Measurements from ENCODE around the gene AFF3. TPM values are rescaled to one million over a fixed set of nuclear protein-coding genes. Genes with fewer than 3 reads are reported as not detected.

The AFF3 gene
- total and polyA plus RNA-seq, 10 donors = 6.0 to 92.2 (median 64.0) TPM

DNA sequence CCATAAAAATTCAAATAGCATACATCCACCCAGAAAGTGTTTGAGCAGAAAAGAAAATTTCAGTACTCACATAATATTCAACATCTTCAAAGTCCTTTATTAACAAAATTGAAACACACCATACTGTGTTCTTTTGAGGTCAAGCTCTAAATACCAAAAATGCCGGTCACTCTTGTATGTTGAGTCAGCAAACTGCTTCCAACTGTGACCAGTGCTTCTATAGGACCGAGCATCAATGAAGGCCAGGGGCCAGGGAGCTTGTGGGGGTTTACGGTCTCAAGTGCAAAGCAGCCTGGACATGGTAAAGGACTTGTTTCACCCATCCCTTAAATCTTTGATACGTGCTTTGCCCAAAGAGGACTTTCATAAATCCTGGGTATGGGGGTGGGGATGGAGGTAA lies 539.9 kb downstream of the AFF3 start:
- Histone ChIP-seq H3K4me3 (no peak overlapping the region), H3K9me3 (no peaks in the 10 kb centered on the region), H3K36me3 (peaks cover 0 to 46% (median 0%) of the 10 kb centered on the region in 6 donors), H3K4me1 (no peaks in the 10 kb centered on the region), H3K27me3 (replicated peaks in 1 of 7) (no peaks in the 10 kb centered on the region), H3K27ac (no peak overlapping the region)
- intact Hi-C loops (cut with DNase I; ENCODE audit: low total_unique reads) = no loop called here
- TF ChIP-seq POLR2AphosphoS5 (IDR thresholded peaks at IDR 0.05) (no peak), CTCF (IDR thresholded peaks at IDR 0.05 in 8 of 11, conservative IDR thresholded peaks at IDR 0.05 in 3 of 11) (no peak), POLR2A (IDR thresholded peaks at IDR 0.05) (no peak)
- 71 to 91% (median 87%) methylated on average over 4 of the region's 4 CpGs for WGBS, 5 donors
- DNase-seq = no peak

DNA sequence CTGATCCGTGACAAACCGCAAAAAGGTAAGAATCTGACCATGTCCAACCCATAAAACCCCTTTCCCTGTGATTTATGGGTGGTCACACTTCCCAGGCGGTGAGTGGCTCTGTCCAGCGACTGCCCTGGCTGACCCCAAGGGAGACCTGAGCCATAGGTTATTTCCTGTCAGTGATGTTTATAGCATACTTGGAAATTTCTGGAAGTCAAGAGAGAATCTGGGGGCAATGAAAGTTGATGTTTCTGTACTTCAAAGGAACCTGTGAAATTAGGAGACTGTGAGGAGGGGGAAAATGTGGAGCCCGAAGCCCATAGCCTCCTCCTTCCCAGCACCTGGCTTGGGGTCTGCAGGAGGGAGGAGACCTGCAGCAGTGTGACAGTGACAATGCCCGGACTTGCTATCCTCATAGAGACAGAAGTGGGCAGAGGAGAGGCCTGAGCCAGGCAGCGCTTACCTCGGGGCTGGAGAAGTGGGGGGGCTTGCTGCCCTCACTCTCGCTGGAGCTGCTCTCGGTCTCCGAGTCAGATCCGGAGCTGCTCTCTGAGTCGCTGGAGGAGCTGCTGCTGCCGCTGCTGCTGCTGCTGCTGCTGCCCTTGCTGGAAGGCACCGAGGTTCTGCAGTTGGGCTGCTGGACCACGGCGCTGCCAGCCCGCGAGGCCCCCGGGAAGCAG lies 541.3 kb downstream of the AFF3 start:
- no peak for TF ChIP-seq POLR2A (IDR thresholded peaks at IDR 0.05)
- TF ChIP-seq CTCF (IDR thresholded peaks at IDR 0.05 in 8 of 11, conservative IDR thresholded peaks at IDR 0.05 in 3 of 11) = no peak
- peak in 1 of 3 donors; percentile 48 for TF ChIP-seq POLR2AphosphoS5 (IDR thresholded peaks at IDR 0.05)
- Histone ChIP-seq H3K27me3 (replicated peaks in 1 of 7) (no peaks in the 10 kb centered on the region), H3K27ac (no peak overlapping the region), H3K4me3 (no peak overlapping the region), H3K36me3 (peaks cover 0 to 48% (median 0%) of the 10 kb centered on the region in 6 donors), H3K4me1 (no peaks in the 10 kb centered on the region), H3K9me3 (no peaks in the 10 kb centered on the region)
- DNase-seq = no peak
- intact Hi-C loops (cut with DNase I; ENCODE audit: low total_unique reads) = no loop called here
- 53 to 82% (median 71%) methylated on average over 15 to 20 of the region's 20 CpGs for WGBS, 5 donors

GRCh38 chr2:99598441-99598840 lies 543.9 kb downstream of the AFF3 start:
- Histone ChIP-seq H3K27ac (no peak overlapping the region), H3K4me1 (no peaks in the 10 kb centered on the region), H3K27me3 (replicated peaks in 1 of 7) (no peaks in the 10 kb centered on the region), H3K36me3 (peaks cover 0 to 58% (median 0%) of the 10 kb centered on the region in 6 donors), H3K4me3 (no peak overlapping the region), H3K9me3 (no peaks in the 10 kb centered on the region)
- DNase-seq = no peak
- WGBS, 5 donors = 85 to 93% (median 92%) methylated on average over 9 of the region's 9 CpGs
- intact Hi-C loops (cut with DNase I; ENCODE audit: low total_unique reads) = no loop called here
- TF ChIP-seq POLR2A (IDR thresholded peaks at IDR 0.05) (no peak), POLR2AphosphoS5 (IDR thresholded peaks at IDR 0.05) (no peak), CTCF (IDR thresholded peaks at IDR 0.05 in 8 of 11, conservative IDR thresholded peaks at IDR 0.05 in 3 of 11) (no peak)

DNA sequence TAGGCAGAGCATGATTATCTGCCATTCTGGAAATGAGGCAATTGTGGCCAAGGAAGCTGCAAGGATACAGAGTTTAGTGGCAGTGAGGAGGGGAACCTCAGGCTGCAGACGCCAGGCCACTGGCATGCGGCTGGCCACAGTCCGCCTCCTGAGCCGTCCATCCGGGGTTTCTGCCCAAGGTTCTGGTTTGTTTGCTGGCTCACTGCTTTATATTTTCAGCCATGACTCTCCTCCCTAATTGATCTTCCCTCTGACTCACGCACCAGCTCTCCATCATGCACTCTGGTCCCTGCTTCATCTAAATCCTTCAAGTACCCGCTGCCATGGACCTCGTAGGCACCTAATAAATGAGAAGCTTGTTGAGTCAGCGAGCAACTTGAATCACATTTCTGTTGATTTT lies 544.8 kb downstream of the AFF3 start:
- Histone ChIP-seq H3K4me3 (no peak overlapping the region), H3K27ac (no peak overlapping the region), H3K9me3 (no peaks in the 10 kb centered on the region), H3K36me3 (peaks cover 0 to 65% (median 0%) of the 10 kb centered on the region in 6 donors), H3K27me3 (replicated peaks in 1 of 7) (no peaks in the 10 kb centered on the region), H3K4me1 (no peaks in the 10 kb centered on the region)
- WGBS, 5 donors = 90 to 95% (median 93%) methylated on average over 9 of the region's 9 CpGs
- no peak for DNase-seq
- intact Hi-C loops (cut with DNase I; ENCODE audit: low total_unique reads) = no loop called here
- TF ChIP-seq POLR2AphosphoS5 (IDR thresholded peaks at IDR 0.05) = peak in 1 of 3 donors; percentile 16
- TF ChIP-seq POLR2A (IDR thresholded peaks at IDR 0.05) = no peak
- no peak for TF ChIP-seq CTCF (IDR thresholded peaks at IDR 0.05 in 8 of 11, conservative IDR thresholded peaks at IDR 0.05 in 3 of 11)

Data from spleen (tissue), 11 donors.